Mesenchymal stem cell (in vitro differentiated cells and primary cell): ENCODE results near the gene GIMAP5. TPM values are rescaled to one million over a fixed set of nuclear protein-coding genes. Genes with fewer than 3 reads are reported as not detected.

Experiments
- DNase-seq: peaks from one replicate; pipeline ENCODE4 v3.0.0-alpha.2; 2013
- H2AFZ ChIP-seq: one replicate; pipeline ENCODE4 v1.6.1; 2013; ENCODE audit warnings: low read depth, mild to moderate bottlenecking, control low read depth, inconsistent platforms, low read length, moderate library complexity
- H2AK5ac ChIP-seq: 2 replicates; pipeline ENCODE4 v1.6.1; 2013; ENCODE audit warnings: low read length, moderate library complexity, mild to moderate bottlenecking, inconsistent platforms; ENCODE audit not compliant: severe bottlenecking
- H2BK120ac ChIP-seq: one replicate; pipeline ENCODE4 v1.6.1; 2013; ENCODE audit warnings: low read depth, mild to moderate bottlenecking, inconsistent platforms, low read length, moderate library complexity
- H2BK12ac ChIP-seq, 2 experiments: one replicate each; pipeline ENCODE4 v1.6.1; 2013; ENCODE audit warnings: inconsistent platforms in 2 of 2, low read length in 2 of 2, mild to moderate bottlenecking in 2 of 2, moderate library complexity in 2 of 2, control low read depth in 1 of 2
- H2BK15ac ChIP-seq: one replicate; pipeline ENCODE4 v1.6.1; 2013; ENCODE audit warnings: mild to moderate bottlenecking, low read depth, inconsistent platforms; ENCODE audit not compliant: poor library complexity, severe bottlenecking
- H2BK5ac ChIP-seq: 2 replicates; pipeline ENCODE4 v1.6.1; 2013; ENCODE audit warnings: low read depth, mild to moderate bottlenecking, low read length, control low read depth, inconsistent platforms; ENCODE audit not compliant: poor library complexity, severe bottlenecking
- H3K14ac ChIP-seq, 2 experiments: one replicate each; pipeline ENCODE4 v1.6.1; 2013; ENCODE audit warnings: inconsistent platforms in 2 of 2, low read length in 2 of 2, control low read depth in 1 of 2, mild to moderate bottlenecking in 1 of 2, moderate library complexity in 1 of 2
- H3K18ac ChIP-seq, 2 experiments: one replicate each; pipeline ENCODE4 v1.6.1; 2013; ENCODE audit warnings: inconsistent platforms in 2 of 2, low read length in 2 of 2, control low read depth in 1 of 2, low read depth in 1 of 2, mild to moderate bottlenecking in 1 of 2
- H3K23ac ChIP-seq, 2 experiments: one replicate each; pipeline ENCODE4 v1.6.1; 2013; ENCODE audit warnings: inconsistent platforms in 2 of 2, low read length in 2 of 2, mild to moderate bottlenecking in 2 of 2, moderate library complexity in 2 of 2, control low read depth in 1 of 2
- H3K27ac ChIP-seq: 2 replicates; pipeline ENCODE4 v1.5.1; 2013; ENCODE audit warnings: mild to moderate bottlenecking, moderate library complexity, low read length, control low read depth, inconsistent platforms; ENCODE audit not compliant: poor library complexity, severe bottlenecking
- H3K27me3 ChIP-seq, 2 experiments: 2 replicates each; pipeline versions ENCODE4 v1.6.1 to v1.7.0; 2013; ENCODE audit warnings: low read length in 2 of 2, mild to moderate bottlenecking in 2 of 2, moderate library complexity in 2 of 2, control low read depth in 1 of 2, inconsistent platforms in 1 of 2; ENCODE audit not compliant: control insufficient read depth in 1 of 2, insufficient read depth in 1 of 2
- H3K36me3 ChIP-seq, 2 experiments: 2 replicates each; pipeline versions ENCODE4 v1.6.1 to v1.7.0; 2013; ENCODE audit warnings: low read length in 2 of 2, control low read depth in 1 of 2, inconsistent platforms in 1 of 2, low read depth in 1 of 2, mild to moderate bottlenecking in 1 of 2; ENCODE audit not compliant: insufficient read depth in 2 of 2, control insufficient read depth in 1 of 2
- H3K4ac ChIP-seq, 2 experiments: one replicate each; pipeline ENCODE4 v1.6.1; 2013; ENCODE audit warnings: inconsistent platforms in 2 of 2, low read length in 2 of 2, mild to moderate bottlenecking in 2 of 2, moderate library complexity in 2 of 2, control low read depth in 1 of 2, low read depth in 1 of 2
- H3K4me1 ChIP-seq: 2 replicates; pipeline ENCODE4 v1.6.1; 2013; ENCODE audit warnings: low read depth, low read length, control low read depth; ENCODE audit not compliant: control insufficient read depth, insufficient read depth
- H3K4me2 ChIP-seq: 2 replicates; pipeline ENCODE4 v1.6.1; 2013; ENCODE audit warnings: low read length, mild to moderate bottlenecking, inconsistent platforms; ENCODE audit not compliant: poor library complexity, severe bottlenecking
- H3K4me3 ChIP-seq, 2 experiments: 2 replicates each; pipeline versions ENCODE4 v1.5.1 to v1.7.0; 2013; ENCODE audit warnings: low read length in 2 of 2, mild to moderate bottlenecking in 2 of 2, control low read depth in 1 of 2, low read depth in 1 of 2; ENCODE audit not compliant: insufficient read depth in 1 of 2
- H3K79me1 ChIP-seq: replicated peaks from 2 replicates; pipeline ENCODE4 v1.6.1; 2013; ENCODE audit warnings: mild to moderate bottlenecking, control low read depth, low read length, inconsistent platforms; ENCODE audit not compliant: poor library complexity, severe bottlenecking
- H3K9ac ChIP-seq: 2 replicates; pipeline ENCODE4 v1.7.0; 2013; ENCODE audit warnings: mild to moderate bottlenecking, low read length, moderate library complexity
- H3K9me3 ChIP-seq: 2 replicates; pipeline ENCODE4 v1.7.0; 2013; ENCODE audit warnings: mild to moderate bottlenecking, low read length; ENCODE audit not compliant: control insufficient read depth
- H4K8ac ChIP-seq: one replicate; pipeline ENCODE4 v1.6.1; 2013; ENCODE audit warnings: inconsistent platforms, mild to moderate bottlenecking, low read length, moderate library complexity
- H4K91ac ChIP-seq: one replicate; pipeline ENCODE4 v1.6.1; 2013; ENCODE audit warnings: mild to moderate bottlenecking, low read length, inconsistent platforms
- WGBS: methylation state at CpG from one replicate; pipeline ENCODE4 v1.1.7; 2013; ENCODE audit warnings: mixed read lengths; 5-methylcytosine and 5-hydroxymethylcytosine counted together
- polyA plus RNA-seq, 2 experiments: library from polyadenylated mRNA; stranded (reverse); fragments of 200-250 nt; gene quantifications; one replicate each; pipeline ENCODE4 v1.2.3, GENCODE V29; 2013

GIMAP5 gene
- polyA plus RNA-seq (2013, experiment 1 of 2): not detected
- not detected for polyA plus RNA-seq (2013, experiment 2 of 2)

- Histone ChIP-seq H3K27me3 (peaks cover 0 to 13% of the 10 kb centered on the region in 2 experiments), H3K18ac (no peak within 1 kb of the TSS), H3K27ac (no peak within 1 kb of the TSS), H2AK5ac (no peak within 1 kb of the TSS), H3K14ac (no peak within 1 kb of the TSS), H4K8ac (no peak within 1 kb of the TSS), H3K9me3 (no peaks in the 10 kb centered on the region), H2AFZ (no peak within 1 kb of the TSS), H3K4me1 (no peaks in the 10 kb centered on the region), H3K23ac (no peak within 1 kb of the TSS), H2BK5ac (no peak within 1 kb of the TSS), H3K9ac (no peak within 1 kb of the TSS), H2BK120ac (no peak within 1 kb of the TSS), H3K4ac (no peak within 1 kb of the TSS), H4K91ac (no peak within 1 kb of the TSS), H2BK12ac (no peak within 1 kb of the TSS), H3K79me1 (no peaks in the 10 kb centered on the region), H3K4me2 (no peak within 1 kb of the TSS), H3K36me3 (no peaks in the 10 kb centered on the region), H2BK15ac (no peak within 1 kb of the TSS), H3K4me3 (no peak within 1 kb of the TSS)
- WGBS: 70% methylated on average over 14 of the region's 14 CpGs
- DNase-seq: no peak
Observed at GRCh38 chr7:150737265-150738055, at the start of gene GIMAP5. Gene GIMAP5 (plus strand): TSS chr7:150737418. CDS start chr7:150740885, 3,467 bp downstream.

DNA sequence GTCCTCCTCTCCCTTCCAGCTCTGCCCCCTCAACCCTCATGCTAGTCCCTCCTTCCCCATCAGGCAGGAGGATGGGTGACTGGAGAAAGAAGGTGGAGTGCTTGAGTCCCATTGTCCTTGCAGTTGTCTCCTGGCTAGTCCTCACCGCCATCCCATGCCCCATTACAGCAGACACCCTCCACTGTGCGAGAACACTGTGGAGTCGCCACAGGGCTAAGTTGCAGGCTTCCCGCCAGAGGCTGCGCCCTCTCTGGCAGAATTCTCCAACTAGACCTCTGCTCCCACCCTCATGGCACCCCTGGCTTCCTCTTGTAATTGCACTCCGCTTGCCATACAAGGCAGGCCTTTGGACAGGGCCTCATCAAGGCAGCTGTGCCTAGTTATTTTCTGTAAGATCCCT, 48.6 kb upstream of the GIMAP5 start:
- Histone ChIP-seq H3K79me1 (no peaks in the 10 kb centered on the region), H3K9me3 (peaks cover 7% of the 10 kb centered on the region), H2BK12ac (no peak overlapping the region), H3K18ac (no peak overlapping the region), H3K4me2 (no peak overlapping the region), H3K27me3 (no peaks in the 10 kb centered on the region), H3K23ac (no peak overlapping the region), H3K9ac (no peak overlapping the region), H3K36me3 (no peaks in the 10 kb centered on the region), H3K4ac (no peak overlapping the region), H3K27ac (no peak overlapping the region), H3K4me3 (no peak overlapping the region), H4K91ac (no peak overlapping the region), H3K4me1 (no peaks in the 10 kb centered on the region), H2BK120ac (no peak overlapping the region), H2AK5ac (no peak overlapping the region), H2AFZ (no peak overlapping the region), H2BK15ac (no peak overlapping the region), H2BK5ac (no peak overlapping the region), H4K8ac (no peak overlapping the region), H3K14ac (no peak overlapping the region)
- 76% methylated on average over 6 of the region's 6 CpGs for WGBS
- no peak for DNase-seq

- Histone ChIP-seq H2BK15ac (no peak overlapping the region), H2BK120ac (no peak overlapping the region), H3K4me1 (no peaks in the 10 kb centered on the region), H3K36me3 (no peaks in the 10 kb centered on the region), H3K4me2 (no peak overlapping the region), H3K4me3 (no peak overlapping the region), H3K9ac (no peak overlapping the region), H3K14ac (no peak overlapping the region), H3K18ac (no peak overlapping the region), H3K79me1 (no peaks in the 10 kb centered on the region), H4K91ac (no peak overlapping the region), H3K4ac (no peak overlapping the region), H2BK5ac (no peak overlapping the region), H2BK12ac (no peak overlapping the region), H2AK5ac (no peak overlapping the region), H3K9me3 (peaks cover 25% of the 10 kb centered on the region), H3K27ac (no peak overlapping the region), H4K8ac (no peak overlapping the region), H2AFZ (no peak overlapping the region), H3K23ac (no peak overlapping the region), H3K27me3 (no peaks in the 10 kb centered on the region)
- DNase-seq: no peak
- WGBS: 93% methylated on average over 1 of the region's 2 CpGs
Observed at GRCh38 chr7:150695654-150696053, 41.6 kb upstream of the GIMAP5 start.

DNA sequence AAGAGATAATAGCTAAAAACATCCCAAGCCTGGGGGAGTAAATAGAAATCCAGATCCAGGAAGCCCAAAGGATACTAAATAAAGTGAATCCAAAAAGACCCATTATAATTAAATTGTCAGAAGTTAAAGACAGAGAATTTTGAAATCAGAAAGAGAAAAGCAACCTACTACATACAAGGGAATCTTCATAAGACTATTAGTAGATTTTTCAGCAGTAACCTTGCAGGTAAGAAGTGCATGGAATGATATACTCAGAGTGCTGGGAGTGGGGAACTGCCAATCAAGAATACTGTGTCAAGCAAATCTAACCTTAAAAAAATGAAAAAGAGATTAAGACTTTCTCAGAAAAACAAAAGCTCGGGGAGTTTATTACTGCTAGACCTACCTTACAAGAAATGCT, 34.0 kb upstream of the GIMAP5 start:
- H3K14ac ChIP-seq: no peak overlapping the region

More for the DNA sequence above, 34.0 kb upstream of the GIMAP5 start:
- Histone ChIP-seq H4K8ac (no peak overlapping the region), H4K91ac (no peak overlapping the region), H3K36me3 (no peaks in the 10 kb centered on the region), H3K23ac (no peak overlapping the region), H3K9ac (no peak overlapping the region), H2AFZ (no peak overlapping the region), H2BK5ac (no peak overlapping the region), H2AK5ac (no peak overlapping the region), H3K9me3 (peaks cover 46% of the 10 kb centered on the region), H2BK120ac (no peak overlapping the region), H3K4me3 (no peak overlapping the region), H3K4ac (no peak overlapping the region), H3K4me2 (no peak overlapping the region), H3K4me1 (no peaks in the 10 kb centered on the region), H2BK12ac (no peak overlapping the region), H3K27ac (no peak overlapping the region), H3K79me1 (no peaks in the 10 kb centered on the region), H2BK15ac (no peak overlapping the region), H3K18ac (no peak overlapping the region), H3K27me3 (no peaks in the 10 kb centered on the region)
- no peak for DNase-seq
- 60% methylated on average over 1 of the region's 1 CpG for WGBS
